GM12873 (cell line): ENCODE results near the gene TTC34.

Experiments
- TF ChIP-seq, protein P1 (sequence below): IDR thresholded peaks from 2 replicates; pipeline ENCODE4 v1.5.1; 2012; ENCODE audit warnings: low read depth, mild to moderate bottlenecking, moderate library complexity, low read length, control low read depth; ENCODE audit not compliant: insufficient read depth; ENCODE audit errors: missing control alignments

The TTC34 gene

DNA sequence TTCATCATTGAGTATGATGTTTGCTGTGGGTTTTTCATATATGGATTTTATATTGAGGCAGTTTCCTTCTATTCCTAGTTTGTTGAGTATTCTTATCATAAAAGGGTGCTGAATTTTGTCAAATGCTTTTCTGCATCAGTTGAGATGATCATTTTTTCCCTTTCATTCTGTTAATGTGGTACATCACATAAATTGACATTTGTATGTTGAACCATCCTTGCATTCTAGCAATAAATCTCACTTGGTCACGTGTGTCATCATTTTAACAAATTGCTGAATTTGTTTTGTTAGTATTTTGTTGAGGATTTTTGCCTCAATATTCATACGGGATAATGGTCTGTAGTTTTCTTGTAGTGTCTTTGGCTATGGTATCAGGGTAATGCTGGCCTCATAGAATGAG, 19.9 kb downstream of the TTC34 start:
- TF ChIP-seq, protein P1, sequence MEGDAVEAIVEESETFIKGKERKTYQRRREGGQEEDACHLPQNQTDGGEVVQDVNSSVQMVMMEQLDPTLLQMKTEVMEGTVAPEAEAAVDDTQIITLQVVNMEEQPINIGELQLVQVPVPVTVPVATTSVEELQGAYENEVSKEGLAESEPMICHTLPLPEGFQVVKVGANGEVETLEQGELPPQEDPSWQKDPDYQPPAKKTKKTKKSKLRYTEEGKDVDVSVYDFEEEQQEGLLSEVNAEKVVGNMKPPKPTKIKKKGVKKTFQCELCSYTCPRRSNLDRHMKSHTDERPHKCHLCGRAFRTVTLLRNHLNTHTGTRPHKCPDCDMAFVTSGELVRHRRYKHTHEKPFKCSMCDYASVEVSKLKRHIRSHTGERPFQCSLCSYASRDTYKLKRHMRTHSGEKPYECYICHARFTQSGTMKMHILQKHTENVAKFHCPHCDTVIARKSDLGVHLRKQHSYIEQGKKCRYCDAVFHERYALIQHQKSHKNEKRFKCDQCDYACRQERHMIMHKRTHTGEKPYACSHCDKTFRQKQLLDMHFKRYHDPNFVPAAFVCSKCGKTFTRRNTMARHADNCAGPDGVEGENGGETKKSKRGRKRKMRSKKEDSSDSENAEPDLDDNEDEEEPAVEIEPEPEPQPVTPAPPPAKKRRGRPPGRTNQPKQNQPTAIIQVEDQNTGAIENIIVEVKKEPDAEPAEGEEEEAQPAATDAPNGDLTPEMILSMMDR, result no peak

DNA sequence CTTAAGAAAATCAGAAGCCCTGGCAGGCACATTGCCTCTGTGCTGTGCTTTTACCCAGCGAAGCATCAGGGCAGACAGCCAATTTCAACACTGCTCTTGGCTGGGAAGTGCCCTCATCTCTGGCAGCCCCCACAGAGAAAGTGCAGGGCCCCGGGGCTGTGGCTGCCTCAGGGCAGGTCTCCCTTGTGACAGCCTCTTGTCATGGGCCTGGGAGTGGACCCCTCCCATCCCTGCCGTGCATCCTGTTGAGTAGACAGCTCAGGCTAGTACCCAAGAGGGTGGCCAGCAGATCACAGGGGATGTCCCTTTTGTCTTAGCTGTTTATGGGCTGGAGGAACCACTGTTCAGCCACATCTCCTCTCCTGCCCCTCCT, 23.3 kb downstream of the TTC34 start:
- TF ChIP-seq, protein P1, result no peak

DNA sequence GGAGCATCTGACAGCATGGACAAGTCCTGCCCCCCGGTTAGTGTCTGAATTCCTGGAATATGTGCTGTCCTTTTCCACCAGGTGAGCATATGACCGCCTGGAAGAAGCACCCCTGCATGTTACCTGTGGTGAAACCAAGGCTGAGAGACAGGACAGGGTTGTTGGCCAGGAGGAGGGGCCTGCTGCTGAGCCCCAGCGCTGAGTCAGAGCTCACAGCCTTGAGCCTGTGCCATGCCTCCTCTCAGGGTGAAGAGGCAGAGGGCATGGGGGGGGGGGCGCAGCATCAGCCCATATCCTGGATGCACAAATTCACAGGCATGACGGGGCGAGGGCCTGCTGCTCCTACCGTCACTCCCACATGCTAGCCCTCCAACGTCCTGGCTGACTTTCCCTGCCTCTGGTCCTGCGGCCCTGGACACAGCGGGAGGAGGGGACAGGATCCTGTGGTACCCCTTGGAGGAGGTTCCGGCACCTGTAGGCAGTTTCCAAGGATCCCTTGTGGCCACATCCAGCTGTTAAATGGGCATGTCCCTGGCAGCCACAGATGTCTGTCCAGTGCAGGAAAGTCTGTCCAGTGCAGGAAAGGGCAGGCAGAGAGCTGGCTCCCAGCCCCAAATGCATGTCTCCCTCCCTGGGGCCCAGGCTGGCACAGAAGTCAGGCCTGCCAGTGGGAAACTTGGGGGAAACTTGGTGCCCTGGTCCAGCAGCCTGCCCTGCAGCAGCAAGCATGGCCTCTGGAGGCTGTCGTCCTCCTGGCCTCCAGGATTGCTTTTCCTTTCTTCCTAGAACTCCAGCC, 23.9 kb downstream of the TTC34 start:
- TF ChIP-seq, protein P1, result no peak

DNA sequence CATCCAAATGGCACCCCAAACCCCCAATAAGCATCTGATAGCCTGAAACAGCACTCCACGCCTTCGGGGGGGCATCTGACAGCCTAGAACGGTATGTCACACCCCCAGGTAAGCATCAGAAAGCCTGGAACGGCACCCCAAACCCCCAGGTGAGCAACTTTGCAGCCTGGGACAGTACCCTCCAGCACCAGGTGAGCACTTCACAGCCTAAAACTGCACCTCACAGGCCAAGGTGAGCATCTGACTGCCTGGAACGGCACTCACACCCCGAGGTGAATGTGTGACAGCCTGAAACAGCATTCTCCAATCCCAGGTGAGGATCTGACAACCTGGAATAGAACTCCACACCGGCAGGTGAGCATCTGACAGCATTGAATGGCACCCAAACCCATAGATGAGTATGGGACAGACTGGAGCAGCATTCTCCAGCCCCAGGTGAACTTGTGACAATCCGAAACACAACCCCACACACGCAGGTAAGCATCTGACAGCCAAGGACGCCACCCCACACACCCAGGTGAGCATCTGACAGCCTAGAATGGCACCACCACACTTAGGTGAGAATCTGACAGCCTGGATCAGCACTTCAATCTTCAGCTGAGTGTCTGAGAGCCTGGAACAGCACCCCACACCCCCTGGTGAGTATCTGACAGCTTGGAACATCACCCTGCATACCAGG, 150.4 kb downstream of the TTC34 start:
- TF ChIP-seq, protein P1, result no peak

DNA sequence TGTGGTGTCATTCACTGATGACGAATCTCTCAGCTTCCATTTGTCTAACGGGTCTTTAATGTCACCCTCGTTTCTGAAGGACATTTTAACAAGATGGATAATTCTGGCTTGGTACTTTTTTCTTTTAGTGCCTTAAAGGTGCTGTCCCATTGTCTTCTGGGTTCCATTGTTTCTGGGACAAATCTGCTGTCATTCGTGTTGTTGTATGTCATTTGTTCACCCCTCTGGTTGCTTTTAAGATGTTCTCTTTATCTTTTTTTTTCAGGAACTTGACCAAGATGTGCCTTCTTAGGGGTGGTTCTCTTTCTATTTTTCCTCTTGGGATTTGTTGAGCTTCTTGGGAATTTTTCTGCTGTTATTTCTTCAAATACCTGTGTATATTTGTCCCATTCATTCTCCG, 154.7 kb downstream of the TTC34 start:
- TF ChIP-seq, protein P1, result no peak

DNA sequence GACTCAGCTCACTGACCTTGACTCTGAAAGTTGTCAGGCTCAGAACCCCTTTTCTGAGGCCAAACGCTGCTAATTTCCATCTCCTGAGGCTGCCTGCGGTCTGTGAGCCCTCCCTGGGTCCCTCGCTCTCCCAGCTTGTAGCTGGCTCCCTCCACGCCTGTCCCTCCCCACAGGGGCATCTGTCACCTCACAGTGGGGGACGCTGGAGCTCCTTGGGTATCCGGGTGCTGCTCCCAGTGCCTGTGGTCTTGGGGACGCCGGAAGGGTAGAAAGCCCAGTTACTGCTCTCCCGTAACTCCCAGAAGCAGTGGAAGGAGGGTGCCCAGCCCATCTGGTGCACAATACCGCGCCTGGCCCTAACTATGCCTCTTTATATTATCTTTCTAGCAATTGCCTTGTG, 155.7 kb downstream of the TTC34 start:
- TF ChIP-seq, protein P1, result no peak

DNA sequence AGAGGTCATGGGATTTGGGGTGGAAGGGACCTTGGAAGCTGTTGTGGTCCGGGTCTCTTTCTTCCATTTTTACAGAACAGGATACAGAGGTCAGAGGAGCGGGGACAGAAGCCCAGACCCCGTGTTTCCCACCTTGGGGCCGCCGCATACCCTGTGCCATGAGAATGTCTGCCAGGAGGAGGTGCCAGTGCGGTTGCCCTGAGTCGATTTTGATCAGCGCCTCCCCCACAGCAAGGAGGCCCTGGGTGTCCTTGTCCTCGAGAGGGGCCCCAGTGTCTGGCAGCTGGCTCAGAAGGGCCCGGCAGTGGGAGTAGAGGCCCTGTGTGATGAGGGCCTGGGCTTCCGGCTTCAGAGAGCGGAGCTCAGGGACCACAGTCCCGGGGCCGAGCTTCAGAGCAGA, 156.3 kb downstream of the TTC34 start:
- TF ChIP-seq, protein P1, result no peak
